Heart right ventricle (tissue), 16 donors: Measurements from ENCODE around the gene MYO5B. TPM values are rescaled to one million over a fixed set of nuclear protein-coding genes. Genes with fewer than 3 reads are reported as not detected.

ENCODE experiments used
- ATAC-seq, 8 donors: fragments of 200-7000 bp; cut with Tn5 transposase; one replicate each; pipeline ENCODE4 v1.9.1; 2020; ENCODE audit warnings: mild to moderate bottlenecking in 8 of 8, moderate library complexity in 8 of 8, moderate number of reproducible peaks in 1 of 8
- DNase-seq, 2 donors: peaks; one replicate each; pipeline ENCODE4 v3.0.0-alpha.2; 2020
- H3K27ac ChIP-seq, 10 donors: fragments of 200-600 bp; sonication (generic) in 2 of 10; one replicate each; pipeline versions ENCODE4 v1.5.0 to v1.8.0; 2020 to 2022; ENCODE audit warnings: mild to moderate bottlenecking in 3 of 10
- H3K27me3 ChIP-seq, 7 donors: fragments of 200-600 bp; one replicate each; pipeline ENCODE4 v1.8.0; 2021 to 2022; ENCODE audit warnings: mild to moderate bottlenecking in 2 of 7
- H3K36me3 ChIP-seq, 9 donors: fragments of 200-600 bp; sonication (generic) in 1 of 9; one replicate each; pipeline versions ENCODE4 v1.5.0 to v1.8.0; 2020 to 2022; ENCODE audit warnings: mild to moderate bottlenecking in 2 of 9
- H3K4me1 ChIP-seq, 9 donors: fragments of 200-600 bp; sonication (generic) in 1 of 9; one replicate each; pipeline versions ENCODE4 v1.5.0 to v1.8.0; 2020 to 2022; ENCODE audit warnings: mild to moderate bottlenecking in 4 of 9
- H3K4me3 ChIP-seq, 10 donors: fragments of 200-600 bp; sonication (generic) in 2 of 10; one replicate each; pipeline versions ENCODE4 v1.5.0 to v1.8.0; 2020 to 2022; ENCODE audit warnings: mild to moderate bottlenecking in 7 of 10, moderate library complexity in 2 of 10
- H3K9me3 ChIP-seq, 11 donors: fragments of 200-600 bp in 10 of 11; sonication (generic) in 2 of 11; one replicate each; pipeline versions ENCODE4 v1.5.0 to v1.8.0; 2013 to 2022; ENCODE audit warnings: mild to moderate bottlenecking in 2 of 11, control low read depth in 1 of 11, moderate library complexity in 1 of 11
- CTCF ChIP-seq, 9 donors: fragments of 200-600 bp; sonication (generic) in 2 of 9; IDR thresholded peaks; one replicate each; pipeline versions ENCODE4 v1.5.0 to v1.8.0; 2021 to 2022; ENCODE audit warnings: antibody characterized with exemption in 9 of 9, mild to moderate bottlenecking in 5 of 9, moderate library complexity in 1 of 9
- WGBS, 2 donors: extraction: QIAGEN DNeasy Blood & Tissue Kit; methylation state at CpG; one replicate each; pipeline ENCODE4 v1.1.7; 2013; ENCODE audit warnings: inconsistent platforms in 1 of 2; 5-methylcytosine and 5-hydroxymethylcytosine counted together
- intact Hi-C, 10 donors: fragments of 100-400 bp; cut with DNase I; formaldehyde crosslinking; loops; one replicate each; pipeline versions ENCODE4 v1.11.1 to v1.14.2; 2022
- polyA plus RNA-seq, 2 donors: library from polyadenylated mRNA; stranded (reverse); fragments of 200-250 nt; gene quantifications; one replicate each; pipeline ENCODE4 v1.2.3, GENCODE V29; 2013
- total RNA-seq, 10 donors: library from RNA; stranded (reverse); fragmentation: NEBNext Ultra II Directional in 3 of 10; extraction: Animal tissue kit (Norgen Biotek cat#: 25700) in 3 of 10; gene quantifications; one replicate each; pipeline versions ENCODE4 v1.2.1 to v1.2.4, GENCODE V29; 2021 to 2023
- donor health status: Arrhythmogenic right ventricular cardiomyopathy.
- donor health status: ischemic (EF 13 %, LVEDD 7.1; RV severe dilation, severe dysfunction).
- donor health status: healthy with polysubstance abuse.
- donor health status: DM: no; HTN: yes; CAD: no.
- donor health status: DM: no; HTN: no; CAD: no.
- donor health status: ischemic (EF 25% LVEDD 6.9; RV normal size, moderate dysfunction).
- donor health status: ischemic (EF 25% LVEDD 5.7; RV mildly dilated, moderate dysfunction).
- donor health status: healthy.
- donor health status: DM: yes; HTN: yes; CAD: no.
- donor health status: Ischemic cardiomyopathy.
- donor health status: ischemic (EF 35%, LVEDD 5.7; RV mildly dilated, moderate dysfunction).
- donor health status: nonischemic (EF 11% LVEDD 7.7; RV severe dilation, severe dysfunction).
- donor health status: DM: yes; HTN: yes; CAD: no.
- donor health status: PGD.
- donor health status: ischemic (EF 29% LVEDD 5.4; RV normal size, mild dysfunction).
- donor health status: nonischemic (EF 23%, LVEDD 6.1; RV moderate dilation, normal function).

The MYO5B gene
- total and polyA plus RNA-seq, 12 donors: 0.20 to 3.7 (median 0.93) TPM

- DNase-seq (no peak), ATAC-seq (peak in 1 of 8 donors; percentile 71)
- Histone ChIP-seq H3K4me3 (no peak overlapping the region), H3K36me3 (no peaks in the 10 kb centered on the region), H3K27me3 (peaks cover 0 to 3% (median 0%) of the 10 kb centered on the region in 7 donors), H3K9me3 (no peaks in the 10 kb centered on the region), H3K4me1 (peaks cover 0 to 25% (median 0%) of the 10 kb centered on the region in 9 donors), H3K27ac (no peak overlapping the region)
- 69 to 76% methylated on average over 6 of the region's 6 CpGs for WGBS, 2 donors
- TF ChIP-seq CTCF (IDR thresholded peaks at IDR 0.05): no peak
- intact Hi-C loops: no loop called here
Measured at GRCh38 chr18:50090370-50091312, 104.3 kb downstream of the MYO5B start.

GRCh38 chr18:50089702-50090101 lies 105.2 kb downstream of the MYO5B start:
- Histone ChIP-seq H3K27me3 (peaks cover 0 to 3% (median 0%) of the 10 kb centered on the region in 7 donors), H3K36me3 (no peaks in the 10 kb centered on the region), H3K4me1 (peaks cover 0 to 25% (median 0%) of the 10 kb centered on the region in 9 donors), H3K4me3 (no peak overlapping the region), H3K9me3 (no peaks in the 10 kb centered on the region), H3K27ac (no peak overlapping the region)
- WGBS, 2 donors: 76 to 82% methylated on average over 9 of the region's 9 CpGs
- ATAC-seq: no peak
- DNase-seq: no peak
- intact Hi-C loops: no loop called here
- no peak for TF ChIP-seq CTCF (IDR thresholded peaks at IDR 0.05)

- H3K27me3 ChIP-seq: no peaks in the 10 kb centered on the region
- no peak overlapping the region for H3K27ac ChIP-seq
- ATAC-seq (no peak), DNase-seq (no peak)
- peaks cover 0 to 8% (median 0%) of the 10 kb centered on the region in 9 donors for H3K4me1 ChIP-seq
- no peaks in the 10 kb centered on the region for H3K36me3 ChIP-seq
- TF ChIP-seq CTCF (IDR thresholded peaks at IDR 0.05): no peak
- H3K4me3 ChIP-seq: no peak overlapping the region
- no peaks in the 10 kb centered on the region for H3K9me3 ChIP-seq
- WGBS, 2 donors: 74 to 77% methylated on average over 3 of the region's 3 CpGs
- intact Hi-C loops: no loop called here
Measured at GRCh38 chr18:50083708-50084107, 111.2 kb downstream of the MYO5B start.

GRCh38 chr18:50080932-50081560 lies 113.9 kb downstream of the MYO5B start:
- DNase-seq (no peak), ATAC-seq (no peak)
- no peak overlapping the region for H3K4me3 ChIP-seq
- no peaks in the 10 kb centered on the region for H3K9me3 ChIP-seq
- no peaks in the 10 kb centered on the region for H3K36me3 ChIP-seq
- intact Hi-C loops: no loop called here
- TF ChIP-seq CTCF (IDR thresholded peaks at IDR 0.05): no peak
- 42 to 56% methylated on average over 2 of the region's 2 CpGs for WGBS, 2 donors
- H3K4me1 ChIP-seq: peaks cover 0 to 8% (median 0%) of the 10 kb centered on the region in 9 donors
- peaks cover 0 to 4% (median 0%) of the 10 kb centered on the region in 7 donors for H3K27me3 ChIP-seq
- no peak overlapping the region for H3K27ac ChIP-seq
